Stimulated activated naive CD8-positive, alpha-beta T cell treated with anti-CD3 and anti-CD28 coated beads, Interleukin-15, Interleukin-2, amounts not matched to agents 100 ng/mL and 50 ng/mL, for 24 hours (primary cell): ENCODE data around the gene FASTK.

Experiments
- H3K27ac Mint-ChIP-seq: one replicate; pipeline ENCODE4 v1.8.0; 2021; ENCODE audit warnings: mild to moderate bottlenecking, mixed read lengths
- H3K27me3 Mint-ChIP-seq: one replicate; pipeline ENCODE4 v1.8.0; 2021; ENCODE audit warnings: mixed read lengths
- H3K36me3 Mint-ChIP-seq: one replicate; pipeline ENCODE4 v1.8.0; 2021; ENCODE audit warnings: low read depth, mixed read lengths
- H3K4me1 Mint-ChIP-seq: one replicate; pipeline ENCODE4 v1.8.0; 2021; ENCODE audit warnings: low read depth, mixed read lengths
- H3K4me3 Mint-ChIP-seq: one replicate; pipeline ENCODE4 v1.8.0; 2021; ENCODE audit warnings: mild to moderate bottlenecking, mixed read lengths
- H3K9me3 Mint-ChIP-seq: one replicate; pipeline ENCODE4 v1.8.0; 2021; ENCODE audit warnings: mixed read lengths

Gene FASTK

GRCh38 chr7:151094675-151095074, 14.1 kb upstream of the FASTK start:
- Mint-ChIP-seq H3K27me3 (no peaks in the 10 kb centered on the region), H3K36me3 (no peaks in the 10 kb centered on the region), H3K27ac (no peak overlapping the region), H3K4me3 (no peak overlapping the region), H3K9me3 (no peaks in the 10 kb centered on the region), H3K4me1 (no peaks in the 10 kb centered on the region)

GRCh38 chr7:151093748-151094147, 13.1 kb upstream of the FASTK start:
- Mint-ChIP-seq H3K36me3 (peaks cover 7% of the 10 kb centered on the region), H3K4me3 (no peak overlapping the region), H3K27ac (no peak overlapping the region), H3K9me3 (no peaks in the 10 kb centered on the region), H3K4me1 (peaks cover 9% of the 10 kb centered on the region), H3K27me3 (peaks cover 4% of the 10 kb centered on the region)

- H3K27ac Mint-ChIP-seq, result no peak overlapping the region
- peaks cover 7% of the 10 kb centered on the region for H3K36me3 Mint-ChIP-seq
- H3K27me3 Mint-ChIP-seq, result peaks cover 4% of the 10 kb centered on the region
- H3K4me1 Mint-ChIP-seq, result peaks cover 17% of the 10 kb centered on the region
- no peaks in the 10 kb centered on the region for H3K9me3 Mint-ChIP-seq
- no peak overlapping the region for H3K4me3 Mint-ChIP-seq
These were observed 11.4 kb upstream of the FASTK start for GRCh38 chr7:151091988-151092387.

- no peaks in the 10 kb centered on the region for H3K9me3 Mint-ChIP-seq
- no peak overlapping the region for H3K27ac Mint-ChIP-seq
- H3K27me3 Mint-ChIP-seq, result peaks cover 4% of the 10 kb centered on the region
- H3K36me3 Mint-ChIP-seq, result peaks cover 7% of the 10 kb centered on the region
- H3K4me3 Mint-ChIP-seq, result no peak overlapping the region
- H3K4me1 Mint-ChIP-seq, result peaks cover 17% of the 10 kb centered on the region
These were observed 10.8 kb upstream of the FASTK start for GRCh38 chr7:151091431-151091830.

GRCh38 chr7:151091003-151091402, 10.4 kb upstream of the FASTK start:
- peaks cover 7% of the 10 kb centered on the region for H3K36me3 Mint-ChIP-seq
- H3K27ac Mint-ChIP-seq, result no peak overlapping the region
- H3K4me1 Mint-ChIP-seq, result peaks cover 17% of the 10 kb centered on the region
- no peak overlapping the region for H3K4me3 Mint-ChIP-seq
- H3K9me3 Mint-ChIP-seq, result no peaks in the 10 kb centered on the region
- peaks cover 4% of the 10 kb centered on the region for H3K27me3 Mint-ChIP-seq

- H3K27me3 Mint-ChIP-seq, result peaks cover 11% of the 10 kb centered on the region
- peaks cover 25% of the 10 kb centered on the region for H3K4me1 Mint-ChIP-seq
- no peaks in the 10 kb centered on the region for H3K9me3 Mint-ChIP-seq
- peaks cover 7% of the 10 kb centered on the region for H3K36me3 Mint-ChIP-seq
- no peak overlapping the region for H3K27ac Mint-ChIP-seq
- no peak overlapping the region for H3K4me3 Mint-ChIP-seq
These were observed 9.5 kb upstream of the FASTK start for GRCh38 chr7:151089893-151090730.

GRCh38 chr7:151088856-151089699, 8.5 kb upstream of the FASTK start:
- H3K27me3 Mint-ChIP-seq, result peaks cover 16% of the 10 kb centered on the region
- peak overlapping the region; percentile 13 for H3K27ac Mint-ChIP-seq
- peak overlapping the region; percentile 87 for H3K4me3 Mint-ChIP-seq
- H3K9me3 Mint-ChIP-seq, result no peaks in the 10 kb centered on the region
- H3K36me3 Mint-ChIP-seq, result peaks cover 7% of the 10 kb centered on the region
- H3K4me1 Mint-ChIP-seq, result peaks cover 33% of the 10 kb centered on the region

GRCh38 chr7:151088019-151088855, 7.6 kb upstream of the FASTK start:
- Mint-ChIP-seq H3K9me3 (no peaks in the 10 kb centered on the region), H3K27me3 (peaks cover 16% of the 10 kb centered on the region), H3K36me3 (peaks cover 7% of the 10 kb centered on the region), H3K4me1 (peaks cover 37% of the 10 kb centered on the region), H3K27ac (peak overlapping the region; percentile 54), H3K4me3 (peak overlapping the region; percentile 87)

- Mint-ChIP-seq H3K4me1 (peaks cover 41% of the 10 kb centered on the region), H3K27ac (peak overlapping the region; percentile 65), H3K27me3 (peaks cover 16% of the 10 kb centered on the region), H3K4me3 (peak overlapping the region; percentile 87), H3K36me3 (peaks cover 7% of the 10 kb centered on the region), H3K9me3 (no peaks in the 10 kb centered on the region)
These were observed 6.8 kb upstream of the FASTK start for GRCh38 chr7:151087245-151088018.

GRCh38 chr7:151086802-151087244, 6.2 kb upstream of the FASTK start:
- H3K27me3 Mint-ChIP-seq, result peaks cover 16% of the 10 kb centered on the region
- peak overlapping the region; percentile 65 for H3K27ac Mint-ChIP-seq
- H3K9me3 Mint-ChIP-seq, result no peaks in the 10 kb centered on the region
- H3K36me3 Mint-ChIP-seq, result peaks cover 7% of the 10 kb centered on the region
- H3K4me1 Mint-ChIP-seq, result peaks cover 45% of the 10 kb centered on the region
- H3K4me3 Mint-ChIP-seq, result peak overlapping the region; percentile 87

- Mint-ChIP-seq H3K9me3 (no peaks in the 10 kb centered on the region), H3K27ac (peak within 1 kb of the TSS; percentile 65), H3K36me3 (peaks cover 7% of the 10 kb centered on the region), H3K27me3 (peaks cover 16% of the 10 kb centered on the region), H3K4me3 (peak within 1 kb of the TSS; percentile 87), H3K4me1 (peaks cover 49% of the 10 kb centered on the region)
These were observed 5.3 kb upstream of the FASTK start, which contains the start of gene AGAP3 for GRCh38 chr7:151085691-151086620. AGAP3 (plus strand) TSS chr7:151086475; CDS start chr7:151086742, 267 bp downstream.

GRCh38 chr7:151085329-151085690, 4.7 kb upstream of the FASTK start:
- Mint-ChIP-seq H3K27ac (peak overlapping the region; percentile 33), H3K36me3 (peaks cover 7% of the 10 kb centered on the region), H3K27me3 (peaks cover 16% of the 10 kb centered on the region), H3K9me3 (no peaks in the 10 kb centered on the region), H3K4me3 (peak overlapping the region; percentile 78), H3K4me1 (peaks cover 49% of the 10 kb centered on the region)

- H3K4me1 Mint-ChIP-seq, result peaks cover 54% of the 10 kb centered on the region
- H3K36me3 Mint-ChIP-seq, result peaks cover 8% of the 10 kb centered on the region
- H3K4me3 Mint-ChIP-seq, result peak overlapping the region; percentile 68
- H3K9me3 Mint-ChIP-seq, result no peaks in the 10 kb centered on the region
- H3K27ac Mint-ChIP-seq, result no peak overlapping the region
- H3K27me3 Mint-ChIP-seq, result peaks cover 13% of the 10 kb centered on the region
These were observed 3.2 kb upstream of the FASTK start for GRCh38 chr7:151083824-151084160.
